D721Med (cell line): ENCODE data around the gene FKBP5.
"Not testable (repeated sequence)": the region's sequence is repeated elsewhere in the genome, so short reads cannot be mapped to it uniquely, and the experiment has no call there.

Source experiments
- DNase-seq: peaks from one replicate; pipeline ENCODE4 v3.0.0; 2011; ENCODE audit warnings: low spot score; ENCODE audit not compliant: insufficient read length
- FAIRE-seq: peaks from 2 replicates; lab custom pipeline; 2011; peaks lifted over from hg19 to GRCh38; lab: Jason Lieb, UNC
- CTCF ChIP-seq: IDR thresholded peaks from 2 replicates; pipeline ENCODE4 v1.5.1; 2012; ENCODE audit warnings: mild to moderate bottlenecking, control low read depth; ENCODE audit not compliant: insufficient read depth; ENCODE audit errors: missing control alignments

Gene FKBP5

DNA sequence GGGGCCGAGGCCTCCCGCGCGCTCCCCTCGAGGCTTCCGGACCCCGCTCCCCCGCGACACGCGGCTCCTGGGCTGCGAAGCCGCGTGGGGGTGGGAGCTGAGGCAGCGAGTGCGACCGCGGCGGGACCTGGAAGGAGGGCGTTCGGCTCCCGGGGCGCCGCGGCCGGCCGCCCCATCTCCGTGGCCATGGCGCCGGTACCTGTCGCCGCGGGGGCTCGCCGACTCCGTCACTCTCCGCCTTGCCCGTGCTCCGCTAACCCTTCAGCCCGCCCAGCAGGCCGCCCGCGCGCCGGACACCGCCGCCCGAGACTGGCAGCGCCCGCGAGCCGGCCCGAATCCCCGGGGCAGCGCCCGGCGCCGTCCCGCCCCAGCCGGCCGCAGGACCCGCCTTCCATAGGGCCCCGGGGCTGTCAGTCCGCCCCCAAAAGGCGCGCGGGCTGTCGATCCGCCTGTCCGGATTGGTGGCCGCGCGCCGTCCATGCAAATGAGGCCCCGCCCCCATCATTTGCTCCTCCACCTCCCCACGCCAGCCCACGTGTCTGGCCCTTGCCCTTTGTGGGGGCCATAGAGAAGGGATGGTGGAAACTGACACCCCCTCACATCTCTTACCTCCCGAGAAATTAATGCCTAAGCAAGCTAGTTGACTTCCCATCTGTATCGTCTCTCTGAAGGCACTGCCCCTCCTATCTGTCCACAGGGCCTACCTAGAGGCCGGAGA lies at the start of gene FKBP5:
TSS of gene FKBP5 (minus strand) at position 311 of the 718 bp plus-strand sequence. CDS start 46,091 bp downstream, outside the sequence.
- no peak for TF ChIP-seq CTCF
- FAIRE-seq, result no peak
- DNase-seq, result peak; percentile 64

DNA sequence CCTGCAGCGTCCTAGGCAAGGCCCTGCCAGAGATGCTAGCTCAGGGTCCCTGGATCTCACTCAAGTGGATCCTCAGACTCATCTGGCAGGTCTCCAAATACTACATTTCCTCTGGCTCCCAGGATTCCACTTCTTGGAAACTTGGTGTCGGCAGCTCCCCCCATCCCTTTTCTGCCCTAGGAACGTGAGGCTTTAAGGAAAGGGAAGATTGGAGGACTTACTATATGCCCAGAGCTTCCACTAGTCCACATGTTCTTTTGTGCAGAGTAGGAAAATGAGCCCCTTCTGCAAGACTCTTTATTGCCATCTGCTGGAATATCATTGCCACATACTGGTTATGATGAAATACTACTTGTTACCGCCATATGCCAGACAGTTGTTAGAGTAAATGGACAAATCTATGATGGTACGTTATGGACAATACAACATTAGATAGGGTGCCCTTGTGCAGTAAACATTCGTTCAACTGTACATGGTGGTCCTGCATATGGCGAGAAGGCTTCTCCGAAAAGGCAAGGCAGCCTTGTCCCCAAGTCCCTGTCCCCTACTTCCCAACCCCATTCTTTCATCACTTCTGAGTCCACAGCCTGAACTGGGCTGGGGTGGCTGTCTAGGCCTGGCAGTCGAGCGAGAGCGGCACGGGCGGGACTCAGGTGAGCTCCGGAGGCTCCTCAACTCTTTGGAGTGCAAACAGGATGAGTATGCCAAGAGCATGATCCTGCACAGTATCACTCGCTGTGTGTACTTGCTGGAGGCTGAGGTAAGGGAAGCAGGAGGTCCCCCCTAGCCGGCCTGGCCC lies 48.9 kb upstream of the FKBP5 start:
- TF ChIP-seq CTCF, result peak; percentile 87
- DNase-seq, result peak; percentile 76
- peak; percentile 68 for FAIRE-seq

GRCh38 chr6:35736982-35737412 lies 48.3 kb upstream of the FKBP5 start, which contains the start of gene ARMC12:
Gene ARMC12 (plus strand): TSS chr6:35737032. CDS start chr6:35737109, 77 bp downstream.
- no peak for TF ChIP-seq CTCF
- DNase-seq (no peak), FAIRE-seq (no peak)

- DNase-seq (peak; percentile 75), FAIRE-seq (no peak)
- peak; percentile 87 for TF ChIP-seq CTCF
These were observed 47.7 kb upstream of the FKBP5 start for GRCh38 chr6:35736253-35736894.

GRCh38 chr6:35735452-35735851 lies 46.7 kb upstream of the FKBP5 start:
- TF ChIP-seq CTCF, result no peak
- FAIRE-seq (no peak), DNase-seq (no peak)

DNA sequence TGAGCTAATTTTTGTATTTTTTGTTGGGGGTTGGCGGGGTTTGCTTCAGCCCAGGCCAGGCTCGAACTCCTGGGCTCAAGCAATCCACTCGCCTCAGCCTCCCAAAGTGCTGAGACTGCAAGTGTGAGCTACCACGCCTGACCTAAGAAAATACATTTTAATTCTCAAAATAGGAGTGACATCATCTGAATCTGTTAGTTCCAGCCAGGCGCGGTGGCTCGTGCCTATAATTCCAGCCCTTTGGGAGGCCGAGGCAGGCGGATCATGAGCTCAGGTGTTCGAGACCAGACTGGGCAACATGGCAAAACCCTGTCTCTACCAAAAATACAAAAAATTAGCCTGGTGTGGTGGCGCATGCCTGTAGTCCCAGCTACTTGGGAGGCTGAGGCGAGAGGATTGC lies 45.6 kb upstream of the FKBP5 start:
- not testable (repeated sequence) for DNase-seq, FAIRE-seq

- DNase-seq (no peak), FAIRE-seq (no peak)
- no peak for TF ChIP-seq CTCF
These were observed 44.9 kb upstream of the FKBP5 start for GRCh38 chr6:35733633-35734032.
